GM19351 (cell line): Measurements from ENCODE around the gene ATP10A.
"Not testable (repeated sequence)": the region's sequence is repeated elsewhere in the genome, so short reads cannot be mapped to it uniquely, and the experiment has no call there.

Source experiments
- ATAC-seq: cut with Tn5 transposase; IDR thresholded peaks from one replicate; pipeline ENCODE4 v1.9.1; 2021; ENCODE audit warnings: mild to moderate bottlenecking, moderate library complexity; ENCODE audit not compliant: unreplicated experiment

ATP10A gene

DNA sequence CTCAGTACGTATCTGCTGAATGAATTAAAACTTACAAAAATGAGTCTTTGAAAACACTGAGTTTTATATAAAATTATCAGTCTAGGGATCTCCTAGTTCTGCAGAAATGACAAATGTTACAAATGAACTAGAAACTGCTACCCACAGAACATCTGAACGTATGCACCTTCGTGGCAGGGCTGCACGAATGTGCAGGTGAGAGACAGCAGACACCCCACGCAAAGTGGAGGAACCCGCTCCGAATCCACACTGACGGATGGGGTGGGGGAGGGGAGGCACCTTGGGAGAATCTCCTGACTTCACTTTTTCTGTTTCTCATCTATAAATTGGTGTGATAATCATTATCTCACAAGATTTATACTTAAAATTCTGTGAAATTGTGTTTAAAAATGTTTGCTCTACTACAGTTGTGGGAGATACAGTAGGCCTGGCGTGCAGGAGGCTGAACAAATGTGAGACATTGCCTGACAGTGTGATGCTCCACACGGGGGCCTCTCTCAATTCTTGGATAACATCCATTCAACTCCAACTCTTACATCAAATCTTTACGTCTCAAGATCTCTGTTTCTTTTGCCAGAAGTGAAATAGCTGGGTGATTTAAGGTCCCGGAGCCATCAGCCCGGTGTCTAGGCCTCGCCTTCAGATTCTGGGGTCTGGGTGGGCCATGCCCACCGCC lies 86.9 kb downstream of the ATP10A start:
- ATAC-seq, result no peak

GRCh38 chr15:25775317-25775912 lies 87.7 kb downstream of the ATP10A start:
- peak; percentile 89 for ATAC-seq

DNA sequence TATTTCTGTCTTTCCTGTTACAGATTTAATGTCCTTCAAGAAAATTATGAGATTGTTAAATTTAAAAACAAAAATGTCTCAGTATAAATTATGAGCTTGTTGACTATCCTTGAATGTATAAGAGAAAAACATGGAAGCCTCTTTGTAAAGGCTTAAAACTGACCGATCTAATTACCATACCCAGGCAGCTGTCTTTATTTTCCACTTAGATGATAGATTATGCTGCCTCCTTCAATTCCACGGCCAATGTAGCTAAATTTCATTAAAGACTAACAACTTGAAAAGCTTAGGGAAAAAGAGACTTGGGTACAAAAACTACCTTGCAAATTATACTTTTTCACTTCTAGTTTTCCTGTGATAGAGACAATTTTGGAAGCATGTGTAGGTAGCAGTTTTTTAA lies 88.3 kb downstream of the ATP10A start:
- ATAC-seq, result no peak

- no peak for ATAC-seq
Measured at GRCh38 chr15:25773248-25773647, 89.9 kb downstream of the ATP10A start.

DNA sequence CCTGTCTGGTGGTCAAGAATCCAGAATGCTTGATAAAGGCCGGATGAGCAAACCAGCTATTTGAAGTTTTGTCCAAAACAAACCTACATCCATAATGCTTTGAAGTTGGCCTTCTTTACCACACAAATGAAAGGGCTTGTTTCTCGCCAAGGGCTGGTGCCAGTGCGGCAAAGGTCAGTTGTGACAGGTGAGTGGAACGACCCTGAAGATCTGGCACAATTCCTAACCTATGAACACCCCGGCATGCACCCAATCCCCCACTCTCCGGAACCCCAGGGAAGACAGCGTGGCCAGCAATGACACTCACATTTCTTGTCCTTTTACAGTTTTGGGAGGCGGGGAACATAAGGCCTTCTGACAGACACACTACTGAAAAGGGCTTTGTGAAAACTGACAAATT lies 90.6 kb downstream of the ATP10A start:
- no peak for ATAC-seq

GRCh38 chr15:25771736-25772135 lies 91.4 kb downstream of the ATP10A start:
- not testable (repeated sequence) for ATAC-seq

DNA sequence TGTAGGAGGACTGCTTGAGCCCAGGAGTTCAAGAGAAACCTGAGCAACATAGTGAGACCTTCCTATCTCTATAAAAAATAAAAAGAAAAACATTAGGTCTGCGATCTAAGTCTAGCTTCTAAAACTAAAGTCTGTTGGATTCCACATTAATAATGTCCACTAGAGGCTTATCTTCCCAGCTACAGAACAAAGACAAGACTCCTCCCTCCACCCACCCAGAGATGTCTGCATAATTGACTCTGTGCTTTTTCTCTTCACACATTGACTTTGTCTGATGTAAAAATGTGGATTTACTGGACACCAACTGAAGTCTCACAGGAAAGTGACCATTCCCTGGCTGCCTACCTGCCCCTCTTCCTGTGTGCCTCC lies 91.8 kb downstream of the ATP10A start:
- ATAC-seq, result no peak

DNA sequence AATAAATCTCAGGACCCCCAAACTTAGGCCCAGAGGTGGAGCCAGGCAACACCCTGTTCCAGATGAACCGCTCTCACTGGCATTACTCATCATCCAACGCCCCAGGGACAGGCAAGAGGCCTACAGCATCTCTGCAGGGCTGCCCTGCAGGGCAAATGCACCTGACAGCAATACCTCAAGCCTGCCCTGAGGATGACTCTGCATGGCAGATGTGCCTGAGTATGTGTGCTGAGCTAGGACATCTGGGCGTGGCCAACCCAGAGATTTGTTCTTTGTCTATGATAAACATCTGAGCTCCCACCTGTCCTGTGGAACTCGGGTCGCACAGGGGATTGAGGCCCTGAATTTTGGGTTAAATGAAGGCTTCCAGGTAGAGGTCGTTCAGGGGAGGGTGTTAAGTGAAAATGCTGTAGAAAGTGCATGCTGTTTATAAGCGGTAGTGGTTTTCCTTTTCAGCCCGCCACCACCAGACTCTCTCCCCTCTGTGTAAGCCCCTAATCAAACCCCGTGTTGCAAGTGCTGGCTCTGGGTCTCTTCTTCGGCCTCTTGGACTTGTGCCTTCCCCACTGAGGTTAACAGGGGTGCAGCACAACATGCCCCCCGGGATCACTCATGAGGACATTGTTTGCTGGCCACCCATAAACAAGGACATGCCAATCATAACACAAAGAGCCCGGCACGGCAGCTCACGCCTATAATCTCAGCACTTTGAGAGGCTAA lies 92.3 kb downstream of the ATP10A start:
- no peak for ATAC-seq

DNA sequence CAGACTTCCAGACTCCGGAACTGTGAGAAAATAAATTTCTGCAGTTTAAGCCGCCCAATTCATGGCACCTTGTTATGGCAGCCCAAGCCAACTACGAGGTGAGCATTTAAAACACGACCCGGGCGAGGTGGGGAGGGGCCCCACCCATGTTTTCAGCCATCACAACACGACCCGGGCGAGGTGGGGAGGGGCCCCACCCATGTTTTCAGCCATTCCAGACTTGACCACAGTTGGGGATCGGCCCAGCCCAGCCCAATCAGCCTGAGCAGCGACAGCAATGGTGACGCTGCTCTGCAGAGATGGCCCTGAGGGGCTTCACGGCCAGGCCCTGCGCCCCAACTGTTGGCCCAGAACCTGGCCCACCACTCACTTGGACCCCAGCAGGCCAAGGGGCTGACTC lies 93.1 kb downstream of the ATP10A start:
- ATAC-seq, result no peak

GRCh38 chr15:25768271-25768670 lies 94.9 kb downstream of the ATP10A start:
- ATAC-seq, result no peak

- ATAC-seq, result no peak
Measured at GRCh38 chr15:25767356-25768151, 95.6 kb downstream of the ATP10A start.

DNA sequence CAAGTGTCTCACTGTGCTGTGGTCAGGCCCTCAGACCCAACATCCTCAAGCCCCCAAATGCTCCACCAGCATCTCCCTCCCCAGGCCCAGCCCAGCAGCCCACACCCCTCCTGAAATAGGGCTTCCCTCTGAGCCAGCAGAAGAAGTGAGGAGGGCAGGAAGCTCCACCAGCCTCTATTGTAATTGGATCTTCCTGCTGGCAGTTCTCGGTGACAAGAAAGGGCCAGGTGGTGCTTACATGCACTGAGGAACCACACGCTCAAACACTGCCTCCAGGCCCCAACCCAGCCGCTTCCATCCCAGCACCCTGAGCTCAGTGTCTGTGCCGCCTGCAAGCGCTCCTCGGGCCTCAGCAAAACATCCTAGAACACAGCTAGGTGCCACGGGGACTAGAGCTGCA lies 96.7 kb downstream of the ATP10A start:
- ATAC-seq, result no peak

DNA sequence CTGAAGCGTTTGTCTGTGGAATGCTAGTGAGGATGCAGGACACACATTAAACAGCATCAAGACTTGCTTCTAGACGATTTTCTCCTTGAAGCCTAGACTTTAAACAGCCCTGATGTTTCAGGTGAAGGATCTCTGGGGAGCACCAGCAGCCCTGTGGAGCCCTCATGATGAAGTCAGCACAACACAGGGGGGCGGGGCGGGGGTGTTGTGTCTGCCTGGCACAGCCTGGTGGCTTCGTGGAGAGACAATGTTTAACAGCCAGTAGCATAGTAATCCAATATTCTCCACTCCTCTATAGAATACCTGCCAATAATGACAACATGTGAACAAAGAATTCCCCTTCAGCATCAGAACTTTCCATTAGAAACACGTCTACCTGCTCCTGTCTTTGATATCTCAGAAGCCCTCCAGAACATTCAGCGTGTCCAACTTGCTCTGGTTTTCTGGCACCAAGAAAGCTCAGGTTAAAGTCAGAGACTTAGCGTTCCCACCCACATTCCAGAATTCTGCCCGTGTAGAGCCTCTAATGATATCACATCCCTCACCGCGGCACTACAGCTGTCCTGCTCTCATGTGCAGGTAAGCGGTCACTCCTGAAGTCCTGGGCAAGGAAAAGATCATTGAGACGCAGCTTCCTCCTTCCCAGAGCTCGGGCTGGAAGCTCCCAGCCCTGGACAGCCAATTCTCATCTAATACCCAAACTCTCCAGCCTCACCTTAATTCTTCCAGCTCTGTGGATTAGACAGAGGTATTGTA lies 98.0 kb downstream of the ATP10A start:
- ATAC-seq, result no peak

GRCh38 chr15:25763954-25764353 lies 99.2 kb downstream of the ATP10A start:
- no peak for ATAC-seq

DNA sequence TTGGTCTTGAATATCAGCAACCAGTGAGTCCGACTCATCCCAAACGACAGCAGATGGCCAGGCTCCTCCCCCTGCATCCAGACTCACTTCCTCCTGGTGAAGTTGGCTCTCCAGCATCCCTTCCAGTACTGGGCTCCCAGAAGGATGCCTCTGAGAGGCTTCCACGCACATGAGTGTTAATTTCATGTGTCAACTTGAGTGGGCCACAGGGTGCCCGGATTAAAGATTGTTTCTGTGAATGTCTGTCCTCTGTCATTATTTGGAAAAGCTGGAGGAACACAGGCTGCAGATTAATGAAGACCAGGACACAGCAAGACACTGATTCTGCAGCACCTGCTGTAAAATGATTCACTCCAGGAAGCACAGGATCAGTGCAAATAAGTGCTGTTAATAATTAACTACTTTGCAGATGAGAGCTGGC lies 99.8 kb downstream of the ATP10A start:
- ATAC-seq, result no peak

DNA sequence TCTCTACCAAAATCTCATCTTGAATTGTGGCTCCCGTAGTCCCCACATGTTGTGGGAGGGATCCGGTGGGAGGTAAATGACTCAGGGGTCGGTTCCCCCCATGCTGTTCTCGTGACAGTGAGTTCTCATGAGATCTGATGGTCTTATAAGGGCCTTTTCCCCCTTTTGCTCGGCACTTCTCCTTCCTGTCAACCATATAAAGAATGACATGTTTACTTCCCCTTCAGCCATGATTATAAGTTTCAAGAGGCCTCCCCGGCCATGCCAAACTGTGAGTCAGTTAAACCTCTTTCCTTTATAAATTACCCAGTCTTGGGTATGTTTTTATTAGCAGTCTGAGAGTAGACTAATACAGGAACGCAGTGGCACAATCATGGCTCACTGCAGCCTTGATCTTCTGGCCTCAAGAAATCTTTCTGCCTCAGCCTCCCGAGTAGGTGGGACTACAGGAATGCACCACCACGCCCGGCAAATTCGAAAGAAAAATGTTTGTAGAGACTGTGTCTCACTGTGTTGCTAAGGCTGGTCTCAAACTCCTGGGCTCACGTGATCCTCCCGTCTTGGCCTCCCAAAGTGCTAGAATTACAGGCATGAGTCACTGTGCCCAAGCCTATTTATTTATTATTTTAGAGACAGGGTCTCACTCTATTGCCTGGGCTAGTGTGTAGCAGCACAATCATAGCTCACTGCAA lies 101.0 kb downstream of the ATP10A start:
- ATAC-seq, result no peak

GRCh38 chr15:25759421-25759820 lies 103.7 kb downstream of the ATP10A start:
- no peak for ATAC-seq

GRCh38 chr15:25758612-25759011 lies 104.5 kb downstream of the ATP10A start:
- ATAC-seq, result not testable (repeated sequence)

DNA sequence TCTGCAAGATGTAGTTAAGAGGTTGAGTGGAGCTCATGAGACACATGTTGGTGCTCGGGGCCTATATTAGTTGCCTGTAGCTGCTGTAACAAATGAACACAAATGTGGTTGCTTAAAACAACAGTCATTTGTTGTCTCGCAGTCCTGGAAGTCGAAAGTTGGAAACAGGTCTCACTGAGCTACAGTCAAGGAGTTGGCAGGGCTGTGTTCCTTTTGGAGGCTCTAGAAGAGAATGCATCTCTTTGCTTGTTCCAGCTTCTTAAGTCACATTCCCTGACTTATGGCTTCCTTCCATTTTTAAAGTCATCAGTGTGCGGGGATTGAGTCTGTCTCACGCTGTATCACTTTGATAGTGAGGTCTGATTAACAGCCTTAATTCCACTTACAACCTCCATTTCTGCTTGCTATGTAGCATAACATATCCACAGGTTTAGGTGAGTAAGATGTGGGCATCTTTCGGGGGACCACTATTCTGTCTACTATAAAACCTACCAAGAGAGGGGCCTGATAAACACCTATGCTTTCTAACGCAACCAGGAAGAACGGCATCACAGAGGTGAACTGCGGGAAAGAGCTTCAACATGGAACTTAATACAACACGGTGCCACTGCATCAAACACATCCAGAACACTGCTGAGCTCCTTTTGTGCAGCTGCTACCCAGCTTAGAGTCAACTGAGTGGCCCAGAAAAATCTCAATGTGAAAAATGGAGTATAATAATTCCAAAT lies 119.4 kb downstream of the ATP10A start:
- no peak for ATAC-seq
